Stimulated activated CD8-positive, alpha-beta memory T cell treated with anti-CD3 and anti-CD28 coated beads, Interleukin-15, amount 100 ng/mL, for 1 hour (primary cell): ENCODE data around the gene MVB12B.

Experiments used
- DNase-seq: peaks from one replicate; pipeline ENCODE4 v3.0.0-alpha.2; 2020; ENCODE audit warnings: low read depth

MVB12B gene

DNA sequence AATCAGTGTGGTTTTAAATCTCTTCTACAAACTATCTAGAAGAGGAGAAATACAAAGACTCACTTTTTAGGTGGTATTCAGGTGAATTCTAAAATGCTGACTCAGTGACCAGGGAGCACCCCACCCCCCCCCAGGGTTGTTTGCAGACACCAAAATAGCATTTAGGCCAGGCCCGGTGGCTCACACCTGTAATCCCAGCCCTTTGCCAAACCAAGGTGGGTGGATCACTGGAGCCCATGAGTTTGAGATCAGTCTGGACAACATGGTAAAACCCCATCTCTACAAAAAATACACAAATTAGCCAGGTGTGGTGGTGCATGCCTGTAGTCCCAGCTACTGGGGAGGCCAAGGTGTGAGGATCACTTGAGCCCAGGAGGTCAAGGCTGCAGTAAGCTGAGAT, 168.1 kb downstream of the MVB12B start:
- no peak for DNase-seq

DNA sequence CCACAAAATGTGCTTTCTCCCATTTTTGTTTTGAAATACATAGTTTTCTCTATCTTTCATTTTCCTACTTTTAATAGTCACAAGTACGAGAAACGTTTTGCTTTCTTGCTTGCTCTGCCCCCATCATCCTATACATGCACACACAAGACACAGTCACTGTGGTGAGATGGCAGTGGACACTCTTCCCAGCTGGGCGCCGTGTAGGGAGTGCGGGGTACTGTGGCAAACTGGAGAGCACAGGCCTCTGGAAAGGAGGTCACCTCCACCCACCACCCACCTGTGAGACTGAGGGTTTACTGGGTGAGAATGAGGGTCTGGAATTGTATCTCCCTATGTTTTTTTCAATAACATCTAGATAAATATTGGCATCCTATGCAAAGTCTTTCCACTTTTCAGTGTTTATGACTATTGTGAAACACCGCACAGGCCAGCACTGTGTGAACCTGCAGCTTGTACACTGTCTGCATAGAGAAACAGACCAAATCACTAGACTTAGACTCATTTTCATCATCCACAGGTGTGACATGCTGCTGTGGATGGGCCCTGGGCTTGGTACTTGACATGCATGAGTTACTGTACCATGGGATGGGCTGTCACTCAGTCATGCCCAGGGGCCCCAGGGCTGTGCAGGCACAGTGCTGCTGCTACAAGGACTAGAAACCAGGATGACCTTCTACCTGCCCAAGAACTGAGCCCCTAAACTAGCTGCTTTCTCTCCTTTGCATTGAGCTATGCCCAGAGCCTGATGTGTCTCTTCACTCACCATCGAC, 169.0 kb downstream of the MVB12B start:
- DNase-seq, result no peak

DNA sequence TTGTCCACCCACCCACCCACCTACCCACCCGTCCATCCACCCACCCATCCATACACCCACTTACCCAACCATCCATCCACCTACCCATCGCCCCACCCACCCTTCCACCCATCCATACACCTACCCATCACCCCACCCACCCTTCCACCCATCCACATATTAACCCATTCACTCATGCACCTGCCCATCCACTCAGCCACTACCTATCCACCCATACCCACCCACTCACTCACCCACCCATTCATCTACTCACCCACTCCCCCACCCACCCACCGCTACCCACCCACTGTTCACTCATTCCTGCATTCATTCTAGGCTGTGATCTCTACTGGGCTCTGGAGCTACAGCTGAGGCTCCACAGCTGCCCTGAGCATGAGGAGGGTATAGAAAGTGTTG, 169.6 kb downstream of the MVB12B start:
- no peak for DNase-seq

DNA sequence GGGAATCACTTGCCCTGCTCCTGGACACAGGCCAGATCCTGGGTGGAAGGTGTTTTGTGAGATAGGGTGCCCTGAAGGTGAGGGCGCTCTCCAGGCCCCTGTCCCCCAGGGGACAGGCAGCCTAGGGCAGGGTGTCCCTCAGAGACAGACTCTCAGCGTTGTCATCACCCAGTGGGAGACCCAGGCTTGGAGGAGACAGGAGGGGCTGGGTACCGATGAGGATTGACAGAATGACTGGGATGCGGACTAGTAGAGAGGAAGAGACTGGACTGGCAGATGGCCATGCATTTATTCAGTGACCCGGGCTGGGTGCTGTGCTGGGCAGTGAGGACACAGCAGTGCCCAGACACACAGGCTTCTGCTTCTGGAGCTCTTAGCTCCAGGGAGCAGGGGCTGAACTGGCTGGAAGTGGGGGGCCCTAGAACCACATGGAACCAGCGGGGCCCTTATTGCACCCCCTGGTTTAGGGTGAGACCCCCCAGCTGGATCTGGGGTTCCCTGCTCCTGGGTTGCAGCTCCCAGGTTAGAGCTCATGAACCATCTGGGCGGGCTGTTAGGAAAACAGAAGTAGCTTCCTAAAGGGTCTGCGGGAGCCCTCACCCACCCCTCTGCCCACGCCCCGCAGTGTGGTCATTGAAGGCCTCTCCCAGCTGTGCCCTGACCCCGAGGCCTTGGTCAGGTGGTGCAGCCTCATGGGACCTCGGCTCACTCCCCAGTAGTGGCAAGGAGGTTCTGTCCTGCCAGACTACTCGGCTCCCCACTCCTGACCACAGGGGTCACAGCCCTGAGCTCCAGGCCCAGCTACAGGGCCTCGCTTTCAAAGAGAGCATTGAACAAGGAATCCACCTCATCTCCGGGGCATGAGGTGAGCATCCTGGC, 170.4 kb downstream of the MVB12B start:
- DNase-seq, result no peak

DNA sequence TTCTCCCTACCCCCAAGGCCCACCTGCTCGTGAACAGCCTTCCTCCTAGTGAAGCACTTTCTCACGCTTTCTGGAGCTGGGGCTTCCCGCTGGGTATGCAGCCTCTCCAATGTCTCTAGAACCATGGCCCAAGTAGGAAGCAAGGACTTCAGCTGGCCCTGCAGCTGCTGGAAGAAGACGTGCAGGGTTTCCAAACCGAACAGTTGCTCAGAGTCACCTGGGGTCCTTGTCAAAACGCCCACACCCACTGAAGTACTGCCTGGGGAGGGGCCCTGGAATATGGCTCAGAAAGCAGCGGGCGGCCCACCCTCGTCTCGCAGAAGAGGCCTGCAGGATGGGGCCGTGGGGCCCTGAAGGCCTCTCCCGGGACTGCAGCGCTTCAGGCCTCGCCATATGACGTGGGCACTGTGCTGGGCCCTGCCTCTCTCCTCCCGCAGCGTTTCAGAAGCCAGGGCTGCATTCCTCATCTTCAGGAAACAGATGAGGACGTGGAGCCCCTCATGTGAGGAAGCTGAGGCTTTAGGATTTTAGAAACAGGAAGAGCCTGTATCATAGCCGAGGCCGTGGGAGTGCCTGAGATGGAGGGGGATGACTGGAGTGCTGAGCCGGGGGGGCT, 171.1 kb downstream of the MVB12B start:
- no peak for DNase-seq

DNA sequence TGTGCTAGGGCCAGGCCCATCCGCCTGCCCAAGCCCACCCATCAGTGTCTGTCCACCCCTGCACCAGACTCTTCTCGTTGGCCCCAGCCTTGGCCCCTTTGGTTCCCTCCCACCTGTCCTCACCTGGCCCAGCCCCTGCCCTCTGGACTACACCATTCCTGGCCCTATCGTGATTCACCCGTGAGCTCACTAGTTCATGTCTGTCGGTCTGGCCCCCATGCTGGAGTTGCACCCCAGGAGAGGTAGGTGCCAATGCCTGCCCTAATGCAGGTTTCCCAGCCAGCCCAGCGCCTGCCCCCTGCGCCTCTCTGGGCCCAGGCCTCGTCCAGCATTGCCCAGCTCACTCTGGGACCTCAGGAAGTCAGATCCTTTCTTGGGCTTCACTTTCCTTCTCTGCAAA, 171.7 kb downstream of the MVB12B start:
- no peak for DNase-seq

DNA sequence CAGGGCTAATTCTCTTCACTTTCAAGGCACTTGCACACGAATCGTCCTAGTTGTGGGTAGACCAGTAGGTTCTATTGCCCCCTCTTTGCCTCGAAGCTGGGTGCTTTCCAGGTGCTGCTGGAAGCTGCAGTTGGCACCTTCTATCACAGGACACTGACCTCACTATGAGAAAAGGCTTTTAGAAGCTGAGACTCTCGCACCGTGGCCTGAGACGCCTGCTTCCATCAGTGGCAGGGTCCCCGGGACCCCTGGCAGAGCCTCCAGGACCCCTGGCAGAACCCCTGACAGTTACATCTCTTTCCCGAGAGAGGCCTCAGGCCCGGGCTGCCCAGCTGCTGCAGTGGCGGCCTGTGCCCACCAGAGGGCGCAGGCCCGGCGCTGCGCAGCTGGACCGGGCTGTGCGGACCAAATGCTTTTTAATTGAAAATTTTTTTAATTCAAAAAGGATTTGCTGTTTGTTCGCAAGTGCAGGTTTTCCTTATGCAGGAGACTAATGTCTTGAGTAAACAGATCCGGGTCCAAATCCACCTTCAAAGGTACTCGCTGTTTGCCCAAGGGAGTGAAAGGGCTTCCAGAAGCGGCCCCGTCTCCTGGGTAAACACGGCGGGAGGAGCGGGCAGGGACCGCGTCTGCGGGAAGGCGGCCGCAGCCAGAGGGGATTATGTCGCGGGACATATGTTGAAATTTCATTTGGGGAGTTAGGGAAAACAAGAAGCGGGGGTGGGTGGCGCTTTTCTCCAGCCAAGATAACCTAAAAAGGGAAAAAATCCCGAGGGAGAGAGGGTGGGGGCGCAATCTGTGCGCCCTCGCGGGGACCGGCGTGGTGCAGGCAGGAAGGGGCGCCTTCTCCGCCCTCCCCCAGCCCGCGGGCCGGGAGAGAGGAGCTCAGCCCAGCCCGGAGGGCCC, 172.6 kb downstream of the MVB12B start:
- no peak for DNase-seq

DNA sequence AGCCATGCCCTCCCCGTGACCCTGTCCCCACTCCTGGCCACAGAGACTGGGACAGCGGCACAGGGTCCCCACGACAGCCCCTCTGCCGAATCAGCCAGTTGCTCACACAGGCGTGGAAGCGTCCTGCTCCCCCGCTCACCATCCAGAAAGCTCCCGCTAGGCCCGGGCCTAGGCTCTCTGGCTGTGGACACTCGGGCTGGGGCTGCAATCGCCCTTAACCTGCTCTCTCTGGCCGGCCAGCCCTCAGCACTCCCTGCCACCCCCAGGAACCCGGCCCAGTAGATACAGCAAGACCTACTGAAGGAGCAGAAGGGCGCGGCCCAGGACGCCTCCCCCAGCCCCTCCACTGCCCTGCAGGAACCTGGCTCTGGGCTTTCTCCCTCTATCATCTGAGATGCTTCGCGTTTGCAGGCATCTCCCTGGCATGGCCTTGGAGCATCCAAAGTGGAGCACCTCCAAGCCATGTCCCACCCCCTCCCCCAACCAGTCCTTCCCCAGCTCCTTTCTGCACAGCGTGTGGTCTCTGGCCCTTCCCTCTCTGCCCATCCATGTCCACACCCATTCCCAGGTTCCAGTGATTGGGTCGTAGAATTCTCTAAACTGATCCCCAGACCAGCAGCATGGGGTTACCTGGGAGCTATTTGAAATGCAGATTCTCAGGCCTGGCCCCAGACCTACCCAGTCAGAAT, 173.4 kb downstream of the MVB12B start:
- no peak for DNase-seq

DNA sequence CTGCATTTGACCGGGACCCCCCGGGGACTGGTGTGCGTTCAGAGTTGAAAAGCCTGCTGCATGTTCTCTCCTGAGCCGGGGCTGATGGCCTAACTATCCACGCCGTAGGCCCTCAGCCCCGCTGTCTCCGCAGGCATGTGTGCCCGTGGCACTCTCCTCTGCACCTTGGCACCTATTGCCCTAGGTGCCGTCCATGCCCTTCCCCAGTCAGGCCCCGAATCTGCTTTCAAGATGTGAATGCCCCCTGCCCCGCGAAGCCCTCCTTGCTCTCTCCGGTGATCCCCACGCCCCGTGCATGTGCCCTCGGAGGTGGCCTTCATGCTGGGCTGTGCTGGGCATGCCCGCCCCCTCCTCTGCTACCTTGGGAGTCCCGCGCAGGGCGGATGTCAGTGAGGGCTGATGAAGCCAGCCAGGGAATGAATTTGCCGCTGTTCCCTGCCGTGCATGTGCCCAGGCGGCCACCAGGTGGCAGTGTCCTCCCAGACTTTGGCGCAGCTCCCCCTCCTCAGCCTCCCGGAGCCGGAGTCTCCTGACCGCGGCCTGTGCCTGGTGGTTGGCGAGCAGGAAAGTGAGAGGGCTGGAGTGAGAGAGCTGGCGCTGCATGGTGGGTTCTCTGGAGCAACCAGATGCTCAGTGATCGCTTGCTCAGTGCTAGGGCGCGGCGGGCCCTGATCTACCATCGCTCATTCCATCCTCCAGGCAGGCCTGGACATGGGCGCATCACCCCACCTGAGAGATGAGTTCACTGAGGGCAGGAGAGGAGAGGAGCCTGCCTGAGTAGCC, 174.2 kb downstream of the MVB12B start:
- DNase-seq, result peak; percentile 47

DNA sequence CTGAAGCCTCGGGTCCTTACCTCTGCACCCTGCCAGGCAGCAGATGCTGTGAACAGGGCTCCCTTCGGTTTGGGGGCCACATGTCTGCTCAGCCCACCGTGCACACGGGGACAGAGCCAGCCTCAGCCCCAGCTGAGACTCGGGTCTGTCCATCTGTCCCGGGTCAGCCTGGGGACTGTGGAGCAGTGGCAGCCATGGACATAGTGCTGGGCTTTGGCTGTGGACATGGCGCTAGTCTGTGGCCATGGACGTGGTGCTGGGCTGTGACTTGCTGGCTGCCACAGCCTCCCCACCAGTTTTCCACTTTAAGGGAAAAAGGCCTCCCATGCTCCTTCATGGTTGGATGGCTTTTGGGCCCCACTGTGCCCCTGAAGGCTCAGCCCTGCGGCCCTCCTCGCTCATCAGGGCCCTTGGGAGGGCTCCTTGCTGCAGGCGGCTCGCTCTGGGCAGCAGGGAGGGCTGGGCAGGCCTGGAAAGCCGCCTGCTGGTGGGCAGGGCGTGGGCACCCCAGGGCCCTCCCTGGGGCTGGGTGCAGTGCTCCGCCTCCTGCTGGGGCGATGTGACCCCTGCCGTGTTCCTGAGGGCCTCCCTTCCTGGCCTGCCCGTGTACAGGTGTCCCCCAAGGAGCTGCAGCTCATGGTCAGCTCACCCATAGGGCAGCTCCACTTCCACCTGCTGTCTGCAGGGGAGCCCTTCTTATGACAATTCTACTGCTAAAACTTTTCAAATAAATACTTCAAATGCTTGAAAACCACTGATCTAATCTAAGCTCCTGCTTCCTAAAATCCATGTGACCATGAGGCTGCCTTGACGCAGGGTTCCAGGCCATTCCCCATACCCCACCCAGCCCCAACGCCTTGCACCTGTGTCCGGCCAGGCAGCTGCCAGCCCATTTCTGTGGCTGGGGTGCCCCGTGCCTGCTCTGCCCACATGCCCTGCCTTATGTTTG, 175.0 kb downstream of the MVB12B start:
- DNase-seq, result no peak

DNA sequence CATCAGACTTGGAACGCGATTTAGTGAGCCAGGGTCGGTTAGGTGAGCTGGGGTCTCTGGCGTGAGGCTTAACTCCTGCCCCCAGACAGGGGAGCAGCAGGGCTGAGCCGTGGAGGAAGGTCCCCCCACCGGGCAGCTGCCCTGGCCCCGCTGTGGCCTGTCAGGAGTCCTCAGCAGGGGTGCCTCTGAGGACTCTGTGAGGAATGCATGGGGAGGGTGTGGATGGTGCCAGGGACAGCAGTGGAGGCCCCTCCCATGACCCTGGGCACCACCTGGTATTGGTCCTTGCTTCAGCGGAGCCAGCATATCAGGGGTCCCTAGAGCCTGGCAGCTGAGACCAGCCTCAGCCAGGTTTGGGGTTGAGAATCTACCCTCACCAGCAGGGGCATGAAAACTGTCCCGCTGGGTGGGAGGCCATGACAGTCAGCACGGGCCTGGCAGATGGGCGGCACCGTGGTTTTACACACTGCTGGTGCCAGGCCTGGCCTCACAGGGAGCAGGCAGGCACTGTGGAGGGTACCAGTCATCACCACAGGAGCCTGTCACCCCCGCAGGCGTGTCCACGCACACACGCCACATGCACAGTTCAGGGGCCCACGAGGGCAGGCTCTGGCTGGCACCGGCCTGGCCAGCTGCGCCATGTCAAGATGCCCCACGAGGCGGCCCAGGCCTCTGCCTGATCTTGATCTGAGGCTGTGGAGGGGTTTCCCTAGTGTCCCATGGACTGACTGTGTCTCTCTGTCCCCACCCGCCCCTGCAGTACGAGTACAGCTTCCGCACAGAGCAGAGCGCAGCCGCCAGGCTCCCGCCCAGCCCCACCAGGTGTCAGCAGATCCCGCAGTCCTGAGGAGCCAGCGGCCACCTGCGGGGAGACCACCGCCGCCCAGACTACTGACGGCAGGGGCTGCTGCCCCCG, 176.0 kb downstream of the MVB12B start:
- no peak for DNase-seq

DNA sequence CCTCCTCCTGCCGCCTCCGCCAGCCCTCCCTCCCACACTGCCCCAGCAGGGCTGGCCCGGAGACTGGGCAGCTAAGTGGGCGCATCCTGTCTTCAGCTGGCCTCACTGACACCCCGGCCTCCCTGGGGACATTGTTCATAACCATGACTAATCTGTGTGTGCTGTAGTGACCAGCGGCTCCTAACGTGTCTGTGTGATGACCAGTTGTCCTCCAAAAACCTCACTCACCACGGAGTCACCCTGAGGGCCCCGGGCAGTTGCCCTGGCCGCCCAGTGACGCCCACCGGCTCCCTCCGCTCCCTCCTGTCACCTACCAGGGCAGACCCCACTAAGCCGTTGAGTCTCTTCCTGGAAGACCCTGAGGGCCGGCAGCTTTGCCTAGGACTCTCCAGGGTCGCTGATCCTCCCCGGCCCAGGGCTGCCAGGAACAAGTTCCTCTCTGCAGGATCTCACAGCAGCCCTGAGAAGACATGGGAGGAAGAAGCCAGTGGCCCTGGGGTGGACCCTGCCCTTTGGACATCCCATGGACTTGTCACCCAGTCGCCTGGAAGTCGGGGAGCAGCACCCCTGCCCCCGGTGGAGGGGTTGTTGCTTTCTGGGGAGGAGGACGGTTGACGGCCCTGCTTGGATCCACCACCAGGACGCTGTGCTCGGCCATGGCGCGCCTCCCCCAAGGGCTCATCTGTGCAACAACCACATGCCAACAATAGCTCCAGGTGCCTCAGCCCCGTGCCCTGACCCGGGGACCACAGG, 176.9 kb downstream of the MVB12B start:
- no peak for DNase-seq

DNA sequence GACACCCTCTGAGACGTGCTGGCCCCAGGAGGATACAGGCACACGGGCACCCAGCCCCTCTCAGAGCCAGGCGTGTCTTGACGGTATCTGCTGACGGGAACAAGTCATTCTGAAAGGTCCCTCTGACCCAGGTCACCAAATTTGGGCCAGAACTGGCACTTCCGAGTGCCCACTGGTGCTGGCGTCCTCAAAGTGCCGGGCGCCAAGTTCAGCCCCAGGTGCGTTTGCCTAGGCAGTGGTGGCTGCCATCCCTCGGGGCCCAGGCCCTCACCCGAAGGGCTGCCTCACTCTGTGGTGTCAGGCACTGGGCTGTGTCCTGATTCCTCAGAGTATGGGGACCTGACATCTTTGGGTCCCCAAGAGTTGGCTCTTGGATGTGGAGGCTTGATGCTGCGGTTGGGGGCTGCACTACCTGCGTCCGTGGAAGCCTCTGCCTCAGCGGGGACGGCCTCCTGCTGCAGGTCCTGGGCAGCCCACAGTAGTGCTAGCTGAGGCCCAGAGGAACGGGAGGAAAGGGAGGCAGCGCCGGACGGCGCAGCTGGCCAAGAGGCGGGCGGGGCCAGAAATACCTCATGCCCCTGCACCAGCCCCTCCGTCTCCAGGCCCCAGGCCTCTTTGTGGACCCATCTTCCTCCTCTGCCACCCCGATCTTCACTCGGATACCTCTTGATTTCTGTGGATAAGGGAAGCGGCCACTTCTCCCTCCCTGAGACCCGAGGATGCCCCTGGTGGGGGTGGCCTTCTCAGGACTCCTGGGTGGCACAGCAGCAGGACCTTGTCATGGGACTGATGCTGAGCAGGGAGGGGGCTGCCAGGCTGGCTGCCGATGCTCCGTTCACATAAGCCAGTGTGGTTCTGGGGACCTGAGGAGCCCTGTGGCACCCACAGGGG, 177.7 kb downstream of the MVB12B start:
- no peak for DNase-seq

DNA sequence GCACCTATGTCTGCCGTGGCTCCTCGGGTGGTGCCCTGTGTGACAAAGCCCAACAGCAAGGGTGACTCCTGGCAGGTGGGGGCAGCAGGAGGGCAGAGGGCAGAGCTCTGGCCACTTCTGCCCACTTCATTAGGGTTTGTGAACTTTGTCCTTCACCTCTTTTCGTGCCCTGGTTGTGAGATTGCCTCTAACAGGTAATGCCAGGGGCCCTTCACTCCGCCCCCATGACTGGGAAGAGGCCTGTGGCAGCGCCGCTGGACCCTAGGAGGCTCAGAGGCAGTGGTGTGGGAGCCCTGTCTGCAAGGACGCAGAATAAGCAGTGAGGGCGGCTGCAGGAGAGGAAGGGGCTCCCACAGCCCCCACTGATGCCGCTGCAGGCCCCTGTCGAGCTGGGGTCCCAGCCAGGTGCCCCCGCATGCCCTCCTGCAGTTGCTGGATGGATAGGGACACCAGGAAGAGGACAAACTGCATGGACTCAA, 178.4 kb downstream of the MVB12B start:
- DNase-seq, result no peak

DNA sequence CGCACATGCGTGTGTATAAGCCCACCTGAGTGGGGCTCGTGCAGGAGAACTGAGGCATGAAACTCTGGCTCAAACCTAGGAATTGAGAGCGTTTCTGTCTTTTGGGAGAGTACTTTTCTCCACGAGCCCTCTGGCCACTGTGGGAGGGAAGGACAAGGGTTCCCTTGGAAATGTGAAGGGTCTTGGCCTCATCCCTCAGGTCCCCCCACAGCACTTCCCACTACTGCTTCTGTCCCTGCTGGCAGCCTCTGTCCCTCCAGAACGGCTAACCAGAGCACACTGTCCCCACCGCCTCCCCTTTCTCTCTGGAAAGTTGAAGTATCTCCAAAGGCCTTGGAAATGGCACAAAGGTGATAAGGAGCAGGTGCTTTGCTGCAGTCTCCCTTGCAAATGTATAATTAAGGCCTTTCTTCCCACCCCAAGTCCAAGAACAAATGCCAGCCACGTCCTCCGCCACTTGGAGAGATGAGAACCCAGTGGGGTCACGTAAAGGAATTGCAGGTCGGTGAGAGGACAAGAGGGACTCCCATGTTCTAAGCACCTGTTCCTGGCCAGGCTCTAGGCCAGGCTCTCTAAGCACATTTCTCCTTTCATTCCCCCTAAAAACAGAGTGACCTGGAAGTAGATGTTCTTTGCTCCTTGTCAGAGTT, 179.2 kb downstream of the MVB12B start:
- no peak for DNase-seq
